ENCODE data around the gene BICRAL. TPM values are rescaled to one million over a fixed set of nuclear protein-coding genes. Genes with fewer than 3 reads are reported as not detected.

Gene BICRAL
- total RNA-seq, 1 experiment from 2014 or later = 9.7 TPM

DNA sequence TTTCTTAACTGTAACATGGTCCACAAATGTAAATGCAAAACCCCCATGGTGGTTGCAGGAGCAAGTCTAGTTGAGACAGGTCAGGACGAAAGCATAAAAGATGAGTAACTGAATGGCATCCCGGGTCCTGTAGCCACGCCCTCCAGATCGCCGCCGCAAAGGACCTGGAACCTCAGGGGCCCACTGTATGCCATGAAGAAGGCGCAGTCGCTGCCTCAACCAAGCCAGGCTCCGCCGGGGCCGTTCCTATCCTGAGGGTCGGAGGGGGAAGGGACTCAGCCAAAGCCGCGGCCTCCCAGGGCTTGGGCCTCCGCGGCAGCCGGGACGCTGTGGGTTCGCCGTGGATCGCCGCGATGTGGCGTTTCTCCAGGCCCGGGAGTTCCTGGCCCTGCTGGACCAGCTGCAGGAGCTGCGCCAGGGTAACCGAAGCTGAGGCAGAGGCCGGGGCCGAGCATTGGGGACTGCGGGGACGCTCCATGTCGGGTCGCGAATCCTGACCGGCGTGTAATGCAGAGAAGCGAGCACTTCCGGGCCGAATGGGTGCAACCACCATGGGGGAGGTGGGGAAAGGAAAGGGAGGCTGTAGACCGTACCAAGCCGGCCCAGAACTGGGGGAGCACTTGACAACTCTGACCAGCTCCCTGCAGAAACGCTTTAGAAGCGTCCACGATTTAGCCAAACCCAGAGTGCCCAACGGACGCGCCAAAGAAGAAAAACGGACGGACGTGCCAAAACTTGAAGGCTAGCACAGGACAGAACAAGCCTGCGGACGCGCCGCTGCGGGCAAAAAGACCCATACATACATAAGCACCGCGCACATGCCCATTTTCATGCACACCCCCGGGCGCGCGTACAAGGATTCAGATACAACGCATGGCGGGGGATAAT, 108.7 kb downstream of the BICRAL start (continued):
- TF ChIP-seq, protein P1, sequence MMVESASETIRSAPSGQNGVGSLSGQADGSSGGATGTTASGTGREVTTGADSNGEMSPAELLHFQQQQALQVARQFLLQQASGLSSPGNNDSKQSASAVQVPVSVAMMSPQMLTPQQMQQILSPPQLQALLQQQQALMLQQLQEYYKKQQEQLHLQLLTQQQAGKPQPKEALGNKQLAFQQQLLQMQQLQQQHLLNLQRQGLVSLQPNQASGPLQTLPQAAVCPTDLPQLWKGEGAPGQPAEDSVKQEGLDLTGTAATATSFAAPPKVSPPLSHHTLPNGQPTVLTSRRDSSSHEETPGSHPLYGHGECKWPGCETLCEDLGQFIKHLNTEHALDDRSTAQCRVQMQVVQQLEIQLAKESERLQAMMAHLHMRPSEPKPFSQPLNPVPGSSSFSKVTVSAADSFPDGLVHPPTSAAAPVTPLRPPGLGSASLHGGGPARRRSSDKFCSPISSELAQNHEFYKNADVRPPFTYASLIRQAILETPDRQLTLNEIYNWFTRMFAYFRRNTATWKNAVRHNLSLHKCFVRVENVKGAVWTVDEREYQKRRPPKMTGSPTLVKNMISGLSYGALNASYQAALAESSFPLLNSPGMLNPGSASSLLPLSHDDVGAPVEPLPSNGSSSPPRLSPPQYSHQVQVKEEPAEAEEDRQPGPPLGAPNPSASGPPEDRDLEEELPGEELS (CRISPR knock-in tag; IDR thresholded peaks at IDR 0.05) = peak; percentile 89
- TF ChIP-seq ZNF396 (CRISPR knock-in tag; IDR thresholded peaks at IDR 0.05; ENCODE audit: borderline replicate concordance) (no peak), ZNF232 (CRISPR knock-in tag; IDR thresholded peaks at IDR 0.05) (peak; percentile 65; the same call in 1 of the 2 replicates), CREM (CRISPR knock-in tag; IDR thresholded peaks at IDR 0.05) (peak; percentile 70; the same call in 1 of the 2 replicates), FOXJ3 (CRISPR knock-in tag; IDR thresholded peaks at IDR 0.05; ENCODE audit: borderline replicate concordance) (no peak), GTF2I (CRISPR knock-in tag; conservative IDR thresholded peaks at IDR 0.05) (0 out of 2 replicates have a peak, but pooled peaks have one; percentile 5)
- TF ChIP-seq, protein P2, sequence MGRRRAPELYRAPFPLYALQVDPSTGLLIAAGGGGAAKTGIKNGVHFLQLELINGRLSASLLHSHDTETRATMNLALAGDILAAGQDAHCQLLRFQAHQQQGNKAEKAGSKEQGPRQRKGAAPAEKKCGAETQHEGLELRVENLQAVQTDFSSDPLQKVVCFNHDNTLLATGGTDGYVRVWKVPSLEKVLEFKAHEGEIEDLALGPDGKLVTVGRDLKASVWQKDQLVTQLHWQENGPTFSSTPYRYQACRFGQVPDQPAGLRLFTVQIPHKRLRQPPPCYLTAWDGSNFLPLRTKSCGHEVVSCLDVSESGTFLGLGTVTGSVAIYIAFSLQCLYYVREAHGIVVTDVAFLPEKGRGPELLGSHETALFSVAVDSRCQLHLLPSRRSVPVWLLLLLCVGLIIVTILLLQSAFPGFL (CRISPR knock-in tag; IDR thresholded peaks at IDR 0.05; ENCODE audit: borderline replicate concordance) = peak; percentile 84
- TF ChIP-seq, protein P3, sequence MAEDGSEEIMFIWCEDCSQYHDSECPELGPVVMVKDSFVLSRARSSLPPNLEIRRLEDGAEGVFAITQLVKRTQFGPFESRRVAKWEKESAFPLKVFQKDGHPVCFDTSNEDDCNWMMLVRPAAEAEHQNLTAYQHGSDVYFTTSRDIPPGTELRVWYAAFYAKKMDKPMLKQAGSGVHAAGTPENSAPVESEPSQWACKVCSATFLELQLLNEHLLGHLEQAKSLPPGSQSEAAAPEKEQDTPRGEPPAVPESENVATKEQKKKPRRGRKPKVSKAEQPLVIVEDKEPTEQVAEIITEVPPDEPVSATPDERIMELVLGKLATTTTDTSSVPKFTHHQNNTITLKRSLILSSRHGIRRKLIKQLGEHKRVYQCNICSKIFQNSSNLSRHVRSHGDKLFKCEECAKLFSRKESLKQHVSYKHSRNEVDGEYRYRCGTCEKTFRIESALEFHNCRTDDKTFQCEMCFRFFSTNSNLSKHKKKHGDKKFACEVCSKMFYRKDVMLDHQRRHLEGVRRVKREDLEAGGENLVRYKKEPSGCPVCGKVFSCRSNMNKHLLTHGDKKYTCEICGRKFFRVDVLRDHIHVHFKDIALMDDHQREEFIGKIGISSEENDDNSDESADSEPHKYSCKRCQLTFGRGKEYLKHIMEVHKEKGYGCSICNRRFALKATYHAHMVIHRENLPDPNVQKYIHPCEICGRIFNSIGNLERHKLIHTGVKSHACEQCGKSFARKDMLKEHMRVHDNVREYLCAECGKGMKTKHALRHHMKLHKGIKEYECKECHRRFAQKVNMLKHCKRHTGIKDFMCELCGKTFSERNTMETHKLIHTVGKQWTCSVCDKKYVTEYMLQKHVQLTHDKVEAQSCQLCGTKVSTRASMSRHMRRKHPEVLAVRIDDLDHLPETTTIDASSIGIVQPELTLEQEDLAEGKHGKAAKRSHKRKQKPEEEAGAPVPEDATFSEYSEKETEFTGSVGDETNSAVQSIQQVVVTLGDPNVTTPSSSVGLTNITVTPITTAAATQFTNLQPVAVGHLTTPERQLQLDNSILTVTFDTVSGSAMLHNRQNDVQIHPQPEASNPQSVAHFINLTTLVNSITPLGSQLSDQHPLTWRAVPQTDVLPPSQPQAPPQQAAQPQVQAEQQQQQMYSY (CRISPR knock-in tag; IDR thresholded peaks at IDR 0.05) = peak; percentile 55; the same call in 1 of the 2 replicates
- TF ChIP-seq, protein P4, sequence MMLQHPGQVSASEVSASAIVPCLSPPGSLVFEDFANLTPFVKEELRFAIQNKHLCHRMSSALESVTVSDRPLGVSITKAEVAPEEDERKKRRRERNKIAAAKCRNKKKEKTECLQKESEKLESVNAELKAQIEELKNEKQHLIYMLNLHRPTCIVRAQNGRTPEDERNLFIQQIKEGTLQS (CRISPR knock-in tag; conservative IDR thresholded peaks at IDR 0.05) = no peak
- TF ChIP-seq, protein P5, sequence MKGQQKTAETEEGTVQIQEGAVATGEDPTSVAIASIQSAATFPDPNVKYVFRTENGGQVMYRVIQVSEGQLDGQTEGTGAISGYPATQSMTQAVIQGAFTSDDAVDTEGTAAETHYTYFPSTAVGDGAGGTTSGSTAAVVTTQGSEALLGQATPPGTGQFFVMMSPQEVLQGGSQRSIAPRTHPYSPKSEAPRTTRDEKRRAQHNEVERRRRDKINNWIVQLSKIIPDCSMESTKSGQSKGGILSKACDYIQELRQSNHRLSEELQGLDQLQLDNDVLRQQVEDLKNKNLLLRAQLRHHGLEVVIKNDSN (CRISPR knock-in tag; IDR thresholded peaks at IDR 0.05) = peak; percentile 61
- TF ChIP-seq, protein P6, sequence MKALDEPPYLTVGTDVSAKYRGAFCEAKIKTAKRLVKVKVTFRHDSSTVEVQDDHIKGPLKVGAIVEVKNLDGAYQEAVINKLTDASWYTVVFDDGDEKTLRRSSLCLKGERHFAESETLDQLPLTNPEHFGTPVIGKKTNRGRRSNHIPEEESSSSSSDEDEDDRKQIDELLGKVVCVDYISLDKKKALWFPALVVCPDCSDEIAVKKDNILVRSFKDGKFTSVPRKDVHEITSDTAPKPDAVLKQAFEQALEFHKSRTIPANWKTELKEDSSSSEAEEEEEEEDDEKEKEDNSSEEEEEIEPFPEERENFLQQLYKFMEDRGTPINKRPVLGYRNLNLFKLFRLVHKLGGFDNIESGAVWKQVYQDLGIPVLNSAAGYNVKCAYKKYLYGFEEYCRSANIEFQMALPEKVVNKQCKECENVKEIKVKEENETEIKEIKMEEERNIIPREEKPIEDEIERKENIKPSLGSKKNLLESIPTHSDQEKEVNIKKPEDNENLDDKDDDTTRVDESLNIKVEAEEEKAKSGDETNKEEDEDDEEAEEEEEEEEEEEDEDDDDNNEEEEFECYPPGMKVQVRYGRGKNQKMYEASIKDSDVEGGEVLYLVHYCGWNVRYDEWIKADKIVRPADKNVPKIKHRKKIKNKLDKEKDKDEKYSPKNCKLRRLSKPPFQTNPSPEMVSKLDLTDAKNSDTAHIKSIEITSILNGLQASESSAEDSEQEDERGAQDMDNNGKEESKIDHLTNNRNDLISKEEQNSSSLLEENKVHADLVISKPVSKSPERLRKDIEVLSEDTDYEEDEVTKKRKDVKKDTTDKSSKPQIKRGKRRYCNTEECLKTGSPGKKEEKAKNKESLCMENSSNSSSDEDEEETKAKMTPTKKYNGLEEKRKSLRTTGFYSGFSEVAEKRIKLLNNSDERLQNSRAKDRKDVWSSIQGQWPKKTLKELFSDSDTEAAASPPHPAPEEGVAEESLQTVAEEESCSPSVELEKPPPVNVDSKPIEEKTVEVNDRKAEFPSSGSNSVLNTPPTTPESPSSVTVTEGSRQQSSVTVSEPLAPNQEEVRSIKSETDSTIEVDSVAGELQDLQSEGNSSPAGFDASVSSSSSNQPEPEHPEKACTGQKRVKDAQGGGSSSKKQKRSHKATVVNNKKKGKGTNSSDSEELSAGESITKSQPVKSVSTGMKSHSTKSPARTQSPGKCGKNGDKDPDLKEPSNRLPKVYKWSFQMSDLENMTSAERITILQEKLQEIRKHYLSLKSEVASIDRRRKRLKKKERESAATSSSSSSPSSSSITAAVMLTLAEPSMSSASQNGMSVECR (CRISPR knock-in tag; IDR thresholded peaks at IDR 0.05; ENCODE audit: borderline replicate concordance) = peak; percentile 90
- TF ChIP-seq, protein P7, sequence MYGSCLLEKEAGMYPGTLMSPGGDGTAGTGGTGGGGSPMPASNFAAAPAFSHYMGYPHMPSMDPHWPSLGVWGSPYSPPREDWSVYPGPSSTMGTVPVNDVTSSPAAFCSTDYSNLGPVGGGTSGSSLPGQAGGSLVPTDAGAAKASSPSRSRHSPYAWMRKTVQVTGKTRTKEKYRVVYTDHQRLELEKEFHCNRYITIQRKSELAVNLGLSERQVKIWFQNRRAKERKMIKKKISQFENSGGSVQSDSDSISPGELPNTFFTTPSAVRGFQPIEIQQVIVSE (CRISPR knock-in tag; IDR thresholded peaks at IDR 0.05; ENCODE audit: borderline replicate concordance) = no peak; the same call in 1 of the 2 replicates
- TF ChIP-seq, protein P8, sequence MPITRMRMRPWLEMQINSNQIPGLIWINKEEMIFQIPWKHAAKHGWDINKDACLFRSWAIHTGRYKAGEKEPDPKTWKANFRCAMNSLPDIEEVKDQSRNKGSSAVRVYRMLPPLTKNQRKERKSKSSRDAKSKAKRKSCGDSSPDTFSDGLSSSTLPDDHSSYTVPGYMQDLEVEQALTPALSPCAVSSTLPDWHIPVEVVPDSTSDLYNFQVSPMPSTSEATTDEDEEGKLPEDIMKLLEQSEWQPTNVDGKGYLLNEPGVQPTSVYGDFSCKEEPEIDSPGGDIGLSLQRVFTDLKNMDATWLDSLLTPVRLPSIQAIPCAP (CRISPR knock-in tag; IDR thresholded peaks at IDR 0.05) = peak; percentile 78
- TF ChIP-seq, protein P9, sequence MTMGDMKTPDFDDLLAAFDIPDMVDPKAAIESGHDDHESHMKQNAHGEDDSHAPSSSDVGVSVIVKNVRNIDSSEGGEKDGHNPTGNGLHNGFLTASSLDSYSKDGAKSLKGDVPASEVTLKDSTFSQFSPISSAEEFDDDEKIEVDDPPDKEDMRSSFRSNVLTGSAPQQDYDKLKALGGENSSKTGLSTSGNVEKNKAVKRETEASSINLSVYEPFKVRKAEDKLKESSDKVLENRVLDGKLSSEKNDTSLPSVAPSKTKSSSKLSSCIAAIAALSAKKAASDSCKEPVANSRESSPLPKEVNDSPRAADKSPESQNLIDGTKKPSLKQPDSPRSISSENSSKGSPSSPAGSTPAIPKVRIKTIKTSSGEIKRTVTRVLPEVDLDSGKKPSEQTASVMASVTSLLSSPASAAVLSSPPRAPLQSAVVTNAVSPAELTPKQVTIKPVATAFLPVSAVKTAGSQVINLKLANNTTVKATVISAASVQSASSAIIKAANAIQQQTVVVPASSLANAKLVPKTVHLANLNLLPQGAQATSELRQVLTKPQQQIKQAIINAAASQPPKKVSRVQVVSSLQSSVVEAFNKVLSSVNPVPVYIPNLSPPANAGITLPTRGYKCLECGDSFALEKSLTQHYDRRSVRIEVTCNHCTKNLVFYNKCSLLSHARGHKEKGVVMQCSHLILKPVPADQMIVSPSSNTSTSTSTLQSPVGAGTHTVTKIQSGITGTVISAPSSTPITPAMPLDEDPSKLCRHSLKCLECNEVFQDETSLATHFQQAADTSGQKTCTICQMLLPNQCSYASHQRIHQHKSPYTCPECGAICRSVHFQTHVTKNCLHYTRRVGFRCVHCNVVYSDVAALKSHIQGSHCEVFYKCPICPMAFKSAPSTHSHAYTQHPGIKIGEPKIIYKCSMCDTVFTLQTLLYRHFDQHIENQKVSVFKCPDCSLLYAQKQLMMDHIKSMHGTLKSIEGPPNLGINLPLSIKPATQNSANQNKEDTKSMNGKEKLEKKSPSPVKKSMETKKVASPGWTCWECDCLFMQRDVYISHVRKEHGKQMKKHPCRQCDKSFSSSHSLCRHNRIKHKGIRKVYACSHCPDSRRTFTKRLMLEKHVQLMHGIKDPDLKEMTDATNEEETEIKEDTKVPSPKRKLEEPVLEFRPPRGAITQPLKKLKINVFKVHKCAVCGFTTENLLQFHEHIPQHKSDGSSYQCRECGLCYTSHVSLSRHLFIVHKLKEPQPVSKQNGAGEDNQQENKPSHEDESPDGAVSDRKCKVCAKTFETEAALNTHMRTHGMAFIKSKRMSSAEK (CRISPR knock-in tag; IDR thresholded peaks at IDR 0.05; ENCODE audit: borderline replicate concordance) = peak; percentile 93
- TF ChIP-seq, protein P10, sequence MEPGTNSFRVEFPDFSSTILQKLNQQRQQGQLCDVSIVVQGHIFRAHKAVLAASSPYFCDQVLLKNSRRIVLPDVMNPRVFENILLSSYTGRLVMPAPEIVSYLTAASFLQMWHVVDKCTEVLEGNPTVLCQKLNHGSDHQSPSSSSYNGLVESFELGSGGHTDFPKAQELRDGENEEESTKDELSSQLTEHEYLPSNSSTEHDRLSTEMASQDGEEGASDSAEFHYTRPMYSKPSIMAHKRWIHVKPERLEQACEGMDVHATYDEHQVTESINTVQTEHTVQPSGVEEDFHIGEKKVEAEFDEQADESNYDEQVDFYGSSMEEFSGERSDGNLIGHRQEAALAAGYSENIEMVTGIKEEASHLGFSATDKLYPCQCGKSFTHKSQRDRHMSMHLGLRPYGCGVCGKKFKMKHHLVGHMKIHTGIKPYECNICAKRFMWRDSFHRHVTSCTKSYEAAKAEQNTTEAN (CRISPR knock-in tag; IDR thresholded peaks at IDR 0.05) = peak; percentile 97

All from WTC11 (cell line).